ENCODE measurements around the gene SLC5A8. TPM values are rescaled to one million over a fixed set of nuclear protein-coding genes. Genes with fewer than 3 reads are reported as not detected.

SLC5A8 gene
- total RNA-seq: not detected in 2 replicates

DNA sequence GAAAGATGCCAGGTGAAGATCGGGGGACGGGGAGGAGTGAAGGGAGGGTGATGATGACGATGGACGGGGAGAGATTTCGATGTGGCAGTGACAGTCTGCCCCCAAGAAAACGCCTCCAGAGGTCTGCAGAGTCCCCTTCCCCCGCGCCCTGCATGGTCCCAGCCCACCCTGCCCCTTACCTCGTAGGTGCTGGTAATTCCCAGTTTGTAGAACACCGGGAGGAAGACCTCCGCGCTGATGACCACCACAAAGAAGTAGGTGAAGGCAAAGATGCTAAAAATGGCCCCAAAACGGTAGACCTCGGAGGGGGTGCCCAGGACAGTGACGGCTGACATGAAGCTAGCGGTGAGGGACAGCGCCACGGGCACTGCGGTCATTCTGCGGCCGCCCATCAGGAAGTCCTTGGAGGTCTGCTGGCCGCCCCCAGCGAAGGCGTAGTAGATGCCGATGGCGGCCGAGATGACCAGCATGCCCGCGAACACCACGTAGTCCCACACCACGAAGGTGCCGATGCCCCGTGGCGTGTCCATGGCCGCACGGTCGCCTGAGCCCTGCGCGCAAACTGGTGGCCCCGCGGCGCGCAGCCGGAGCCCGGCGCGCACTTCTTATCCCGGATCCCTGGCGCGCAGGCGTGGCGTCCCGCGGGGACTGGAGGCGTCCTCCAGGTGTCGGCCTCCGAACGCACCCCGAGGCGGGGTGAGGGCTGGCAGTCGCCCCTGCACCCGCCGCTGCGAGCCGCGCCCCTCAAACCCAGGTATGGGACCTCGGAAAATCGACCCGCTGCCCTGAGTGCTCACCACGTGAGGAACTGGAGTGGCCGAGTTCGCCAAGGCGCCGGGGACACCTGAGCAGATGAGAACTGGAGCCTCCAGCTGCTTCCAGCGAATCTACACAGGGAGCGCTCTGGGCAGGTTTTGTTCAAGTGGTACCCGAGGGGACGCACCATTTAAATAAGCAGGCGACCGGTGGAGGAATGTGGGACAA lies at the start of gene SLC5A8:
SLC5A8 (minus strand) TSS at position 920 of the 984 bp plus-strand sequence; CDS start at position 530, 390 bp downstream.

Other genes with a start within 250 kb of the SLC5A8 start
- 5.7 and 9.3 TPM in 2 replicates for gene UTP20, start 69.9 kb upstream of the SLC5A8 start, total RNA-seq
- gene ARL1, start 197.5 kb upstream of the SLC5A8 start, total RNA-seq: 77.1 and 113 TPM in 2 replicates